Progenitor cell of endocrine pancreas (in vitro differentiated cells): ENCODE results near the gene PAQR5. TPM values are rescaled to one million over a fixed set of nuclear protein-coding genes. Genes with fewer than 3 reads are reported as not detected.
"Not testable (repeated sequence)": the region's sequence is repeated elsewhere in the genome, so short reads cannot be mapped to it uniquely, and the experiment has no call there.

Experiments used
- DNase-seq: peaks from one replicate; pipeline ENCODE4 v3.0.0; 2021; ENCODE audit warnings: low spot score; ENCODE audit not compliant: unreplicated experiment
- H3K27ac Mint-ChIP-seq: 2 replicates; pipeline ENCODE4 v1.8.0; 2021; ENCODE audit warnings: mild to moderate bottlenecking, moderate library complexity, mixed read lengths
- H3K27me3 Mint-ChIP-seq: 2 replicates; pipeline ENCODE4 v1.8.0; 2021; ENCODE audit warnings: mixed read lengths
- H3K36me3 Mint-ChIP-seq: 2 replicates; pipeline ENCODE4 v1.8.0; 2022; ENCODE audit warnings: mixed read lengths; ENCODE audit not compliant: insufficient read depth
- H3K4me1 Mint-ChIP-seq: 2 replicates; pipeline ENCODE4 v1.8.0; 2021; ENCODE audit warnings: low read depth, mixed read lengths
- H3K4me3 Mint-ChIP-seq: 2 replicates; pipeline ENCODE4 v1.8.0; 2021; ENCODE audit warnings: low read depth, mild to moderate bottlenecking, moderate library complexity, mixed read lengths
- H3K9me3 Mint-ChIP-seq: 2 replicates; pipeline ENCODE4 v1.8.0; 2021; ENCODE audit warnings: low read depth, mixed read lengths
- CTCF ChIP-seq: fragments of 200-600 bp; sonication (generic); IDR thresholded peaks from one replicate; pipeline ENCODE4 v1.5.0; 2021; ENCODE audit warnings: antibody characterized with exemption, mild to moderate bottlenecking; ENCODE audit not compliant: unreplicated experiment
- total RNA-seq: library from RNA; stranded (reverse); gene quantifications from 2 replicates; pipeline ENCODE4 v1.2.1, GENCODE V29; 2021

PAQR5 gene
- total RNA-seq, 1 donor from 2014 or later = 14.6 TPM

- Mint-ChIP-seq H3K4me1 (peaks cover 17% of the 10 kb centered on the region), H3K27me3 (no peaks in the 10 kb centered on the region), H3K9me3 (no peaks in the 10 kb centered on the region), H3K4me3 (no peak overlapping the region), H3K36me3 (peaks cover 14% of the 10 kb centered on the region), H3K27ac (no peak overlapping the region)
- no peak for TF ChIP-seq CTCF
- DNase-seq = no peak
Measured at GRCh38 chr15:69443032-69443611, 144.4 kb downstream of the PAQR5 start.

- Mint-ChIP-seq H3K27ac (no peak overlapping the region), H3K4me3 (no peak overlapping the region), H3K9me3 (no peaks in the 10 kb centered on the region), H3K27me3 (no peaks in the 10 kb centered on the region), H3K36me3 (peaks cover 10% of the 10 kb centered on the region), H3K4me1 (peaks cover 16% of the 10 kb centered on the region)
- DNase-seq = no peak
- TF ChIP-seq CTCF = no peak
Measured at GRCh38 chr15:69444686-69445085, 146.0 kb downstream of the PAQR5 start.

- no peak for TF ChIP-seq CTCF
- Mint-ChIP-seq H3K36me3 (peaks cover 5% of the 10 kb centered on the region), H3K4me1 (peaks cover 11% of the 10 kb centered on the region), H3K27ac (no peak overlapping the region), H3K4me3 (no peak overlapping the region), H3K9me3 (no peaks in the 10 kb centered on the region), H3K27me3 (no peaks in the 10 kb centered on the region)
- DNase-seq = no peak
Measured at GRCh38 chr15:69446953-69447352, 148.2 kb downstream of the PAQR5 start.

GRCh38 chr15:69450221-69450620 is 151.5 kb downstream of the PAQR5 start:
- H3K27ac Mint-ChIP-seq, H3K27me3 Mint-ChIP-seq, H3K9me3 Mint-ChIP-seq, H3K4me3 Mint-ChIP-seq, DNase-seq: not testable (repeated sequence)
- peaks cover 35% of the 10 kb centered on the region for H3K4me1 Mint-ChIP-seq
- peaks cover 13% of the 10 kb centered on the region for H3K36me3 Mint-ChIP-seq

- H3K27me3 Mint-ChIP-seq = no peaks in the 10 kb centered on the region
- no peak overlapping the region for H3K27ac Mint-ChIP-seq
- H3K4me1 Mint-ChIP-seq = peaks cover 33% of the 10 kb centered on the region
- TF ChIP-seq CTCF = no peak
- peaks cover 19% of the 10 kb centered on the region for H3K36me3 Mint-ChIP-seq
- DNase-seq = no peak
- H3K4me3 Mint-ChIP-seq = no peak overlapping the region
- no peaks in the 10 kb centered on the region for H3K9me3 Mint-ChIP-seq
Measured at GRCh38 chr15:69450968-69451695, 152.4 kb downstream of the PAQR5 start.
